GM19043 (cell line): ENCODE data around the gene COX7C.
"Not testable (repeated sequence)": the region's sequence is repeated elsewhere in the genome, so short reads cannot be mapped to it uniquely, and the experiment has no call there.

Experiments used
- ATAC-seq: cut with Tn5 transposase; IDR thresholded peaks from one replicate; pipeline ENCODE4 v1.9.1; 2021; ENCODE audit warnings: low read depth; ENCODE audit not compliant: unreplicated experiment

The COX7C gene

DNA sequence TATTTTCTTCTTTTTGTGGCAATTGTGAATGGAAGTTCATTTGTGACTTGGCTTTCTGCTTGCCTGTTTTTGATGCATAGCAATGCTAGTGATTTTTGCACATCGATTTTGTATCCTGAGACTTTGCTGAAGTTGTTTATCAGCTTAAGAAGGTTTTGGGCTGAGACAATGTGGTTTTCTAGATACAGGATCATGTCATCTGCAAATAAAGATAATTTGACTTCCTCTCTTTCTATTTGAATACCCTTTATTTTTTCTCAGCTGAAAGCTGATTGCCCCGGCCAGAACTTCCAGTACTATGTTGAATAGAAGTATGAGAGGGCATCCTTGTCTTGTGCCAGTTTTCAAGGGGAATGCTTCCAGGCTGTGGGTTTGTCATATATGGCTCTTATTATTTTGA, 43.0 kb downstream of the COX7C start:
- not testable (repeated sequence) for ATAC-seq

GRCh38 chr5:86664173-86664572, 46.4 kb downstream of the COX7C start:
- ATAC-seq, result no peak

DNA sequence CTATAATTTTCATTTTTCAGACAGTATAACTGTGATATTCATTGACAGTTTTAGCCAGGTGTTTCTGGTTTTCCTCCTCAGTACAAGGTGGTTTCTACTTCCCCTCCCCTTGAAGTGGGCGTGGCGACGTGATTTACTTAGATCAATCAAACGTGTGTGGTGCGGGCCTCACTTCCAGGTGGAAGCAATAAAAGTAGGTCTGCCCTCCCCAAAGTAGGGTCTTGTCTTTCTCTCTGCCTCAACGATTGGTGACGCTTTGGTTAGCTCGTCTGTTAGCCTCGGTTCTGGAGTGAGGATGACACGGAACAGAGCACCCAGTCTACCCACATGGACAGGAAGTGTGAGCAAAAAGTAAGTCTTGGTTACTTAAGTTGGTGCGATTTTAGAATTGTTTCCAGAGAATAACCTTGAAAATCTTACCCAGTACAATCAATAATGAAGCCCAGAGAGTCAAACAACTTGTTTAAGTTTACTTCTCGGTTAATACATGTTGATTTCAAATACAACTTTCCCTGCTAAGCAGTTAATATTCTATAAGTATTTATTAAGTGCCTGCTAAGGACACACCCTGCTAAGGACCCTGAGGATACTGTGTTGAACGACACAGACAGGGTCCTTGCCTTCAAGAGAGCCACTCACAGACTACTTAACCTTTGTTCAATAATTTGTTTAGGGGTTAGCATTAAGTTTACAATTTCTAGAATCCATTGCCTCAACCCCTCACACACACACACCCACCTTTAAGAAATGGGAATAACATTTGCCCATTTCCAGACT, 48.4 kb downstream of the COX7C start:
- ATAC-seq, result no peak

GRCh38 chr5:86666981-86667380, 49.2 kb downstream of the COX7C start:
- ATAC-seq, result no peak
